ENCODE measurements around the gene ZSCAN21. TPM values are rescaled to one million over a fixed set of nuclear protein-coding genes. Genes with fewer than 3 reads are reported as not detected.

The ZSCAN21 gene
- total RNA-seq, 1 experiment from 2014 or later: 8.1 TPM

GRCh38 chr7:100095289-100095688 is 45.7 kb downstream of the ZSCAN21 start:
- no peak for DNase-seq (ENCODE audit: low read depth)

- no peak for DNase-seq (ENCODE audit: low read depth)
Measured at GRCh38 chr7:100095704-100096103, 46.1 kb downstream of the ZSCAN21 start.

- no peak for DNase-seq (ENCODE audit: low read depth)
Measured at GRCh38 chr7:100098913-100099312, 49.3 kb downstream of the ZSCAN21 start.

- no peak for DNase-seq (ENCODE audit: low read depth)
Measured at GRCh38 chr7:100099452-100099851, 49.9 kb downstream of the ZSCAN21 start.

GRCh38 chr7:100100420-100101015 is 50.9 kb downstream of the ZSCAN21 start:
- peak; percentile 94 for DNase-seq (ENCODE audit: low read depth)

- peak; percentile 99 for DNase-seq (ENCODE audit: low read depth)
Measured at GRCh38 chr7:100101016-100101862, 51.7 kb downstream of the ZSCAN21 start, which contains the start of the genes AP4M1 and MCM7. Gene AP4M1, plus strand, starts transcription at chr7:100101643. Its CDS starts 72 bp downstream, at chr7:100101715. Gene MCM7, minus strand, starts transcription at chr7:100101397. Its CDS starts 103 bp downstream, at chr7:100101294.

GRCh38 chr7:100102950-100103840 is 53.6 kb downstream of the ZSCAN21 start:
- peak; percentile 89 for DNase-seq (ENCODE audit: low read depth)

GRCh38 chr7:100105534-100105933 is 56.0 kb downstream of the ZSCAN21 start:
- no peak for DNase-seq (ENCODE audit: low read depth)

- no peak for DNase-seq (ENCODE audit: low read depth)
Measured at GRCh38 chr7:100106633-100107032, 57.1 kb downstream of the ZSCAN21 start.

- no peak for DNase-seq (ENCODE audit: low read depth)
Measured at GRCh38 chr7:100107125-100107737, 57.7 kb downstream of the ZSCAN21 start.

- DNase-seq (ENCODE audit: low read depth): no peak
Measured at GRCh38 chr7:100107890-100108289, 58.3 kb downstream of the ZSCAN21 start.

GRCh38 chr7:100109521-100110163 is 60.1 kb downstream of the ZSCAN21 start:
- no peak for DNase-seq (ENCODE audit: low read depth)

GRCh38 chr7:100111156-100111555 is 61.6 kb downstream of the ZSCAN21 start:
- DNase-seq (ENCODE audit: low read depth): no peak

- DNase-seq (ENCODE audit: low read depth): no peak
Measured at GRCh38 chr7:100111914-100112313, 62.3 kb downstream of the ZSCAN21 start.

Small RNA genes lying within 50 kb of the gene (small RNA-seq; reads per million reads assigned to genes)
- 10.0 reads per million, percentile 91 among the genes with 10 or more reads in this experiment for gene MIR106B
- 164 reads per million, percentile 96 among the genes with 10 or more reads in this experiment for gene MIR25
- gene MIR93: 36.0 reads per million, percentile 94 among the genes with 10 or more reads in this experiment

Other genes starting within 250 kb of the ZSCAN21 start
- gene CYP3A43, start 221.8 kb upstream of the ZSCAN21 start, total RNA-seq (2014; rRNA removed; shearing (Covaris generic)): not detected in 2 replicates
- gene OR2AE1, start 172.7 kb upstream of the ZSCAN21 start, total RNA-seq (2014; rRNA removed; shearing (Covaris generic)): not detected in 2 replicates
- gene TRIM4, start 130.2 kb upstream of the ZSCAN21 start, total RNA-seq (2014; rRNA removed; shearing (Covaris generic)): 12.5 and 13.0 TPM in 2 replicates
- 0.07 and 0.11 TPM in 2 replicates for gene GJC3, start 120.2 kb upstream of the ZSCAN21 start, total RNA-seq (2014; rRNA removed; shearing (Covaris generic))
- gene AZGP1, start 73.7 kb upstream of the ZSCAN21 start, total RNA-seq (2014; rRNA removed; shearing (Covaris generic)): not detected in 2 replicates
- 13.4 and 15.5 TPM in 2 replicates for gene ZKSCAN1, start 34.2 kb upstream of the ZSCAN21 start, total RNA-seq (2014; rRNA removed; shearing (Covaris generic))
- gene ZNF3, start 31.9 kb downstream of the ZSCAN21 start, total RNA-seq (2014; rRNA removed; shearing (Covaris generic)): 21.3 and 24.2 TPM in 2 replicates
- 93.6 and 155 TPM in 2 replicates for gene COPS6, start 39.2 kb downstream of the ZSCAN21 start, total RNA-seq (2014; rRNA removed; shearing (Covaris generic))
- gene MCM7, start 51.6 kb downstream of the ZSCAN21 start, total RNA-seq (2014; rRNA removed; shearing (Covaris generic)): 350 and 387 TPM in 2 replicates
- gene AP4M1, start 51.9 kb downstream of the ZSCAN21 start, total RNA-seq (2014; rRNA removed; shearing (Covaris generic)): 13.7 and 14.4 TPM in 2 replicates
- gene TAF6, start 69.6 kb downstream of the ZSCAN21 start, total RNA-seq (2014; rRNA removed; shearing (Covaris generic)): 25.4 and 34.4 TPM in 2 replicates
- 11.8 and 12.0 TPM in 2 replicates for gene CNPY4, start 69.9 kb downstream of the ZSCAN21 start, total RNA-seq (2014; rRNA removed; shearing (Covaris generic))
- 1.6 and 2.6 TPM in 2 replicates for gene MBLAC1, start 77.2 kb downstream of the ZSCAN21 start, total RNA-seq (2014; rRNA removed; shearing (Covaris generic))
- gene LAMTOR4, start 99.1 kb downstream of the ZSCAN21 start, total RNA-seq (2014; rRNA removed; shearing (Covaris generic)): 88.0 and 156 TPM in 2 replicates
- 14.1 and 17.4 TPM in 2 replicates for gene TRAPPC14, start 108.9 kb downstream of the ZSCAN21 start, total RNA-seq (2014; rRNA removed; shearing (Covaris generic))
- gene GAL3ST4, start 118.8 kb downstream of the ZSCAN21 start, total RNA-seq (2014; rRNA removed; shearing (Covaris generic)): 0.34 and 0.37 TPM in 2 replicates
- gene GPC2, start 127.6 kb downstream of the ZSCAN21 start, total RNA-seq (2014; rRNA removed; shearing (Covaris generic)): 0.51 TPM in 1 of 2 replicates, not detected in the other
- gene STAG3, start 128.1 kb downstream of the ZSCAN21 start, total RNA-seq (2014; rRNA removed; shearing (Covaris generic)): 0.10 and 0.23 TPM in 2 replicates
- gene PVRIG, start 170.2 kb downstream of the ZSCAN21 start, total RNA-seq (2014; rRNA removed; shearing (Covaris generic)): not detected in 2 replicates